Mesenteric fat pad (tissue), 1 donor: Measurements from ENCODE around the gene CPEB3. TPM values are rescaled to one million over a fixed set of nuclear protein-coding genes. Genes with fewer than 3 reads are reported as not detected.
"Not testable (repeated sequence)": the region's sequence is repeated elsewhere in the genome, so short reads cannot be mapped to it uniquely, and the experiment has no call there.

Experiments
- DNase-seq: peaks from one replicate; pipeline ENCODE4 v3.0.0-alpha.2; 2020; ENCODE audit warnings: low spot score
- total RNA-seq: library from RNA; stranded (reverse); fragmentation: NEBNext Ultra II Directional; extraction: Animal tissue kit (Norgen Biotek cat#: 25700); gene quantifications from one replicate; pipeline ENCODE4 v1.2.1, GENCODE V29; 2021
- donor health status: DM: yes; HTN: yes; CAD: no.

Gene CPEB3
- total RNA-seq, 1 donor from 2014 or later = 4.2 TPM

- no peak for DNase-seq
Observed at GRCh38 chr10:92045641-92046106, 245.2 kb downstream of the CPEB3 start.

GRCh38 chr10:92042541-92042940 lies 248.3 kb downstream of the CPEB3 start:
- no peak for DNase-seq

- no peak for DNase-seq
Observed at GRCh38 chr10:92038949-92039348, 251.9 kb downstream of the CPEB3 start.

- DNase-seq = not testable (repeated sequence)
Observed at GRCh38 chr10:92033070-92033469, 257.8 kb downstream of the CPEB3 start.

- no peak for DNase-seq
Observed at GRCh38 chr10:92031580-92031979, 259.3 kb downstream of the CPEB3 start.

- no peak for DNase-seq
Observed at GRCh38 chr10:92027141-92027540, 263.7 kb downstream of the CPEB3 start.

GRCh38 chr10:92025340-92025739 lies 265.5 kb downstream of the CPEB3 start:
- not testable (repeated sequence) for DNase-seq

- no peak for DNase-seq
Observed at GRCh38 chr10:92024700-92025099, 266.2 kb downstream of the CPEB3 start.

- DNase-seq = no peak
Observed at GRCh38 chr10:92014620-92015019, 276.3 kb downstream of the CPEB3 start.

- DNase-seq = no peak
Observed at GRCh38 chr10:92011560-92012214, 279.2 kb downstream of the CPEB3 start.

- no peak for DNase-seq
Observed at GRCh38 chr10:92010047-92010735, 280.7 kb downstream of the CPEB3 start.

- DNase-seq = no peak
Observed at GRCh38 chr10:92009445-92009844, 281.4 kb downstream of the CPEB3 start.

- DNase-seq = no peak
Observed at GRCh38 chr10:92005978-92006377, 284.9 kb downstream of the CPEB3 start.

GRCh38 chr10:92003258-92003657 lies 287.6 kb downstream of the CPEB3 start:
- DNase-seq = no peak

- DNase-seq = no peak
Observed at GRCh38 chr10:92001995-92002394, 288.9 kb downstream of the CPEB3 start.

GRCh38 chr10:92001581-92001980 lies 289.3 kb downstream of the CPEB3 start:
- no peak for DNase-seq

Other genes with a start within 250 kb of the CPEB3 start
- gene MARCHF5, start 89 bp upstream of the CPEB3 start, total RNA-seq = 52.7 TPM